Activated T-helper 9 cell treated with anti-CD3 and anti-CD28 coated beads, Interleukin-2, amount 50 U/mL, for 16 hours (primary cell): ENCODE data around the gene IFT20.

Experiments
- DNase-seq: peaks from one replicate; pipeline ENCODE4 v3.0.0-alpha.2; 2020; ENCODE audit warnings: low read depth

The IFT20 gene, protein sequence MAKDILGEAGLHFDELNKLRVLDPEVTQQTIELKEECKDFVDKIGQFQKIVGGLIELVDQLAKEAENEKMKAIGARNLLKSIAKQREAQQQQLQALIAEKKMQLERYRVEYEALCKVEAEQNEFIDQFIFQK

DNA sequence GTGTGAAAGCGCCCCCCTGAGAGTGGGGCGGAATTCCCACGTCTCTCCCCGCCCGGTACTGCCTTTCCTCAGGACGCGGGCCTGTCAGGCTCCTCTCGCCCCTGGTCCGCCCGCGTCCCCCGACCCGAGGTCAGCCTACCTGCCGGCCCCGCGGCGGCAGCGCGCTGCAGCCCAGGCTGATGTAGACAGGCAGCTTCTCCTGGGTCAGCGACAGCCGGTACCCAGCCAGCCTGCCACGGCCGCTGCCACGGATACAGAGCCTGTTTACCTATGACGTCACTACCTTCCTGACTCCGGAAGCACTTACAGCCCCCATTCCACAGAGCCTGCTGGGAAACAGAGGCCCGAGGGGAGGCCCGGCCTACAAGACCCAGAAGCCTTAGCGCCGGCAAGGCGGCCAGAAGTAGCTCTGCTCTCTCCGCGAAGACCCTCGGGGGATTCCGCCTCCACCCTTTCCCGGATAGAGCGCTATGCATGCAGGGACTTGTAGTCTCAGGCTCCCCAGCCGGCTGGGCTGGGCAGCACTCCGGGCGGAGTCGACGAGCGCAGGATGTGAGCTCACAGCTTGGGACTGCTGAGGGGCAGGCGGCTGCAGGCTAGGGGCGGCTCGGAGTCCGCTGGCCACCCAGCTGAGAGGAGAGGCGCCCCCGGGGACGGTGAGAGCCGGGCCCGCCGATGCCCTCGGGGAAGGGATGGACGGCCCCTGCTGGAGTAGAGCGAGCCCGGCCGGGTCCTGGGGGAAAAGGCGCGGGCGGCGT is at the start of gene IFT20, which contains the start of gene TNFAIP1:
Gene IFT20 (minus strand): TSS at position 272 of the 758 bp plus-strand sequence. CDS start 3,487 bp downstream, outside the sequence.
Gene TNFAIP1 (plus strand): TSS at position 561 of the 758 bp plus-strand sequence. CDS start 3,761 bp downstream, outside the sequence.
- DNase-seq, result peak; percentile 97

DNA sequence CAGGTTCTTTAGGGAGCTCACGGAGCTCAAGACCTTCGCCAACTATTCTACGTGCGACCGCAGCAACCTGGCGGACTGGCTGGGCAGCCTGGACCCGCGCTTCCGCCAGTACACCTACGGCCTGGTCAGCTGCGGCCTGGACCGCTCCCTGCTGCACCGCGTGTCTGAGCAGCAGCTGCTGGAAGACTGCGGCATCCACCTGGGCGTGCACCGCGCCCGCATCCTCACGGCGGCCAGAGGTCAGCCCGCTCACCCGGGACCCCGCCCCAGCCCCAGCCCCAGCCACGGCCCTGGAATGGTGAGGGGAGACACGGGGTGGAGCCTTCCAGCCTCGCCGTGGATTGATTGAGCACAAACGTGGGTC is 49.7 kb upstream of the IFT20 start:
- DNase-seq, result no peak

DNA sequence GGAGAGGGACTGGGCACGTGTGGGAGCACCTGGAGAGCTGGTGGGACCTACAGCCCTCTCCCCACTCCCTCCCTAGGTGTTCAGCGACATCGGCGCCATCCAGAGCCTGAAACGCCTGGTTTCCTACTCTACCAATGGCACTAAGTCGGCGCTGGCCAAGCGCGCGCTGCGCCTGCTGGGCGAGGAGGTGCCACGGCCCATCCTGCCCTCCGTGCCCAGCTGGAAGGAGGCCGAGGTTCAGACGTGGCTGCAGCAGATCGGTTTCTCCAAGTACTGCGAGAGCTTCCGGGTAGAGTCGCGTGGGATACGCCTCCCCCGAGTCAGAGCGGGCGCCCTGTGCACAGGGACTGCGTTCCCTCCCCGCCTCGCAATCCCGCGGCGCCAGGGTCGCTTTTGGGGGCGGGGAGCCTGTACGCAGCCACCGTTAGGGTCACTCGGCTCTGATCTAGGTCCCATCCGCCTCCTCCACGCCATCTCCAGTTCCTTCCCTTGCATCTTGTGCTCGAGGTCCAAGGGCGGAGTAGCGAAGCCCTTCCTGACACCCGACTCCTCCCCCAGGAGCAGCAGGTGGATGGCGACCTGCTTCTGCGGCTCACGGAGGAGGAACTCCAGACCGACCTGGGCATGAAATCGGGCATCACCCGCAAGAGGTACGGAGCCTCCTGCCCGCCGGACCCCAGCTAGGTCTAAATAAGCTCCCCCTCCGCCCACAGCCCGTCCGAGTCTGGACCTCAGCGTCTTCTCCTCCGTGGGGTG is 49.2 kb upstream of the IFT20 start:
- peak; percentile 42 for DNase-seq

DNA sequence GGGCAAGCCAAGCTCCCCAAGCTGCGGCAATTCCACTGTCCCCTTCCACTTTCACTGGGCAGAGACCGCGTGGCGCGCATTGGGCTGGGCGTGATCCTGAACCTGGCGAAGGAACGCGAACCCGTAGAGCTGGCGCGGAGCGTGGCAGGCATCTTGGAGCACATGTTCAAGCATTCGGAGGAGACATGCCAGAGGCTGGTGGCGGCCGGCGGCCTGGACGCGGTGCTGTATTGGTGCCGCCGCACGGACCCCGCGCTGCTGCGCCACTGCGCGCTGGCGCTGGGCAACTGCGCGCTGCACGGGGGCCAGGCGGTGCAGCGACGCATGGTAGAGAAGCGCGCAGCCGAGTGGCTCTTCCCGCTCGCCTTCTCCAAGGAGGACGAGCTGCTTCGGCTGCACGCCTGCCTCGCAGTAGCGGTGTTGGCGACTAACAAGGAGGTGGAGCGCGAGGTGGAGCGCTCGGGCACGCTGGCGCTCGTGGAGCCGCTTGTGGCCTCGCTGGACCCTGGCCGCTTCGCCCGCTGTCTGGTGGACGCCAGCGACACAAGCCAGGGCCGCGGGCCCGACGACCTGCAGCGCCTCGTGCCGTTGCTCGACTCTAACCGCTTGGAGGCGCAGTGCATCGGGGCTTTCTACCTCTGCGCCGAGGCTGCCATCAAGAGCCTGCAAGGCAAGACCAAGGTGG is 46.0 kb upstream of the IFT20 start:
- no peak for DNase-seq

DNA sequence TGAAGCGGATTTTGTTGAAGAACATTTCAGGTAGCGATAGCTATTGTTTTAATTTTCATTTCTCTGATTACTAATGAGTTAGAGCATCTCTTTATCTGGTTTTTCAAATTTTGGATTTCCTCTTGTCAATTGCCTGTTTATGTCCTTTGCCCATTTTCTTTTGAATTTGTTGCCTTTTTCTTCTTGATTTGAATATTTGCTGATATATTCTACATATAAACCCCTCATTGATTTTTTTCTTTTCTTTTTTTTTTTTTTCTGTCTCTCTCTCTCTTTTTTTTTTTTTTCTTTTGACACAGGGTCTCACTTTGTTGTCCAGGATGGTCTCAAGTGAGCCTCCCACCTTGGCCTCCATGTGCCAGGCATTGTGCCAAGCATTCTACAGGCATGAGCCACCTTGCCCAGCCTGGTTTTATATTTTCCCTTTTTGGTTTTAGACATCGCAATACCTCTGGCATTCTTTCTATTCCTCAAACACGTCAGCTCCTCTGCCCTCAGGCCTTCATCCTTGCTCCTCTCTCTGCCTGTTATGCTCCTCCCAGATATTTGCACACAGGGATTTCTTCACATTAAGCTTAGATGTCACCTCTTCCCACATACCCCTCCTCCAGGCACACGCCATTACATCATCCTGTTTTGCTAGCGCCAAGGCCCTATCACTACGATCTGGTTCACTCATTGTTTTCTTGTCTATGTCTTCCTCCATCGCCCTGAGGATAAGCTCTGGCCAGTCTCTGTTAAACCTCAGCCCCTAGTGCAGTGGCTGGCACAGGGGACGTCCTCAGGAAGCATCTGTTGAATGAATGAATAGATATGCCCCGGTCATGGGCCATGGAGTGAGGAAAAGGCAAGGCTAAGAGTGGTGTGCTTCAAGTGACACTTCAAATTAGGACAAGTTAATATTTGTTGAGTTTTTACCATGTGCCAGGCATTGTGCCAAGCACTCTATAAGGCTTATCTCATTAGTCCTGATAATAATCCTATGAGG is 44.8 kb upstream of the IFT20 start:
- no peak for DNase-seq

DNA sequence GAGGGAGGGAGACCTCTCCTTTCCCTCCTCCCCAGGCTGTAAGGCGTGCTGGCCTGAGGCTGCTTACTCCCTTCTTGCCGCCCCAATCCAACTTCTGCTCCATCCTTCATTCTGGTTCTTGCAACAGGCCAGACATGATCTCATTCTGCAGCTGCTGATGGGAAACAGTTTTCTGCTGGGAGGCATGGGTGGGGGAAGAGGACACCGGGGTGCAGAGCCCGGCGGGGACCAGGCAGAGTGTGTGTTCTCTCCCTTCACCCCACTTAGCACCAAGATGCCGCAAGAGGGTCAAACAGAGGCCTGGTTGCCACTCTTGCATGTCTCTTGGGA is 37.6 kb upstream of the IFT20 start:
- DNase-seq, result no peak

DNA sequence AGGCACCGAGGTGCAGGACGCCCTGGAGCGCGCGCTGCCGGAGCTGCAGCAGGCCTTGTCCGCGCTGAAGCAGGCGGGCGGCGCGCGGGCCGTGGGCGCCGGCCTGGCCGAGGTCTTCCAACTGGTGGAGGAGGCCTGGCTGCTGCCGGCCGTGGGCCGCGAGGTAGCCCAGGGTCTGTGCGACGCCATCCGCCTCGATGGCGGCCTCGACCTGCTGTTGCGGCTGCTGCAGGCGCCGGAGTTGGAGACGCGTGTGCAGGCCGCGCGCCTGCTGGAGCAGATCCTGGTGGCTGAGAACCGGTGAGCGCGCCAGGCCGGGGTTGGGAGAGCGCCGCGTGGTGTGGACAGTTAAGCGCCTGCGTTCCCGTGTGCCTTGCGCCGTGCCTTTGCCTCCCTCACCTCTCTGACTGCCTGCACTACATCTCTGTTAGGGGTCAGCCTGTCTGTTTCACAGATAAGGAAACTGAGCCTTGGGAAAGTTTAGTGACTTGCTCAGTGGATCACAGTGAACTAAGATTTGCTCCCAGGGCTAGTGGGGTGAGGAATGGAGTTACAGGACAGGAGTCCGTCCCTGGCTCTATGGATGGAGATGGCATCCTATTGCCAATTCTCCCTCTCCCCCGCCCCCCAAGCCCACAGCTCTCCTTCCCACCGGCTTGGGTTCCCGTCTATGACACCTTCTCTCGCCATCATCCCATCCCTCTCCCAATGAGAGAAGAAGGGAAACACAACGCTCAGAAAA is 37.1 kb upstream of the IFT20 start:
- DNase-seq, result no peak

DNA sequence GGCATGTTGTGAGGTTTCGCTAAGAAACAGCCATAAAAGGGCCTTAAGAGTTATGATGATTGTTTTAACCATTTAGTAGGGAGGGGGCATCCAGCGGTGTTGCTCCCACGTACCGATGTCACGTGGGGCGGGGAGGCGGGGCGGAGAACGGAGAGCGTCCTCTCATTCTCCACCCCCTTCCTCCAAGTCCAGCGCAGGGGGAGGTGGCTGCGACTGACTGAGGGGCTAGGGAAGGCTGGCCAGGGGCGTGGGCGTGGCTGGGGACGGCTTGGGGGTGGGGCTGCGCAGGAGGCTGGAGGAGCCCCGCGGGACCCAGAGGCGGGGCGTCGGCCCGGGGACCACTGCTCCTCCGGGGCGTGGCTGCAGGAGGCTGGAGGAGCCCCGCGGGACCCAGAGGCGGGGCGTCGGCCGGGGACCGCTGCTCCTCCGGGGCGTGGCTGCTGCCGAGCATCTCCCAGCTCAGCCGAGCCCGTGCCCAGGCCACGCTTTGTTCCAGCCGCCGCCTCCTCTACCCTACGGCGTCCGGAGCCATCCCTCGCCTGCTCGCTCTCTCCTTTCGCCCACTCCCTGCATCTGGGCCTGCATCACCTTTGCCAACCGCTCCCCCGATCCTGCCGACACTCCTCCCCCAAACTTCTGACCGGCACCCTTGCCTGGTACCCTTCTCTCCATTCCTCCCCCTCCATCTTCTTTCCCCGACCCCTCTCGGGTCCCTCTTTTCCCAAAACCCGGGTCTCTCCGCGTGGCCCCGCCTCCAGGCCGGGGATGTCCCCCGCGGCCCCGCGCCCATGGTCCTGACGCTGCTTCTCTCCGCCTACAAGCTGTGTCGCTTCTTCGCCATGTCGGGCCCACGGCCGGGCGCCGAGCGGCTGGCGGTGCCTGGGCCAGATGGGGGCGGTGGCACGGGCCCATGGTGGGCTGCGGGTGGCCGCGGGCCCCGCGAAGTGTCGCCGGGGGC is 36.3 kb upstream of the IFT20 start, which contains the start of gene SARM1:
Gene SARM1 (plus strand): TSS at position 450 of the 958 bp plus-strand sequence. CDS start 339 bp downstream, at position 789.
- DNase-seq, result peak; percentile 76

DNA sequence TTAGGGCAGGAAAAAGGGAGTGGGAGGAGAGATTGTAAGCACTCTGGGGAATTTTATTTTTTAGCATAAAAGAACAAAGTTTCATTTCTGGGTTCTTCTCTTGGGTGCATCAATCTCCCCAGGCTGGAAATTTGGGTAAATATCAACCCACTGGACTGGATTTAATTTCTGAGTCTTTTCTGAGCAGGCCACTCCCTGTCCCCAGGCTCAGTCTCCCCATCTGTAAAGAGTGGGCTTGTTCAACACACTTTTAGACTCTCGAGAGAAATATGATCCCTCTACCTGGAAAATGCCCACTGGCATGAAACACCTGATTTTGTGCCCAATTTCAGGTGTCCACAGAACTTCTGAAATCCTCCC is 35.5 kb upstream of the IFT20 start:
- no peak for DNase-seq

DNA sequence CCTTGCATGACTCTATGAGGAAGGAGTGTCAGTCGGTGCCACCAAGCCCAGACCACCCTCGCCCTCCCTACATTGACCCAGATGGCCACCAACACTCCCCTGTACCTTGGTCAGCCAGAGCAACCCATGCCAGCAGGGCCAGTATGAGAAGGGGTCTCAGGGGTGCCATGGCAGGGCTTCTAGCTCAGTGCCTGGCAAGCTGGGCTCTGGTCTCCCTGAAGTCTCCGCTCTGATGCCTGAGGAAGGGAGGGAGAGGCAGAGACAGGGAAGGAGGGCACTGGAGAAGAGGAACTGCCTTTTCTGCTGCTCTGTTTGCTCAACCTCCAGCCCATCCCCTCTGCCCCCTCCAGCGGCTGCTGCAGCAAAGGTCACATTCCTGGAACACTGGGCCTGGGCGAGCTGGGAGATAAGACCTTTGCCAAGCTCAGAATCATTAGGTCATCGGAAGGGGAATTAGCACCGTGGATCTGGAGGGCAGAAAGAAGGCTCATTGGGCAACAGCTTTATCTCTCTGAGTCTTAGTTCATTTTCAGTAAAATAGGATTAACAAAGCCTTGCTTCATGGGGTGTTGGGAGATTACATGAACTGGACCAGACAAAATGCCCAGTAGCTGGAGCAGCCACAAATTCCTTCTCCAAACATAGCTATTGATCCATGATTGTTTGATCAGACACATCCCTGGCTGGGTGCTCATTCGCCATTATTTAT is 34.9 kb upstream of the IFT20 start, which contains the start of gene VTN:
Gene VTN (minus strand): TSS at position 273 of the 709 bp plus-strand sequence. CDS start 104 bp downstream, at position 169.
- DNase-seq, result no peak

DNA sequence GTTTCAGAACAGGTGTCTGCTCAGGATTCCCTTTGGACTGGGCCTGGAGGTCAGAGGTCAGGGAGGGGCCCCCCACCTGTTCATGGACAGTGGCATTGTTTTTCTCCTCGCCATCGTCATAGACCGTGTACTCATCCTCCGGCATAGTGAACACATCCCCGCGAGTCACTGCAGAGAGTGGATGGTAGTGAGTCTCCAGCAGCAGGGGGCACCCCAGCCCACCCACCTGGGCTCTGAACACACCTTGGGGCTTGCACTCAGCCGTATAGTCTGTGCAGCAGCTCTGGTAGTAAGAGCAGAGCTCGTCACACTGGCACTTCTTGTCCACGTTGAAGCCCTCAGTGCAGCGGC is 34.4 kb upstream of the IFT20 start:
- DNase-seq, result no peak

DNA sequence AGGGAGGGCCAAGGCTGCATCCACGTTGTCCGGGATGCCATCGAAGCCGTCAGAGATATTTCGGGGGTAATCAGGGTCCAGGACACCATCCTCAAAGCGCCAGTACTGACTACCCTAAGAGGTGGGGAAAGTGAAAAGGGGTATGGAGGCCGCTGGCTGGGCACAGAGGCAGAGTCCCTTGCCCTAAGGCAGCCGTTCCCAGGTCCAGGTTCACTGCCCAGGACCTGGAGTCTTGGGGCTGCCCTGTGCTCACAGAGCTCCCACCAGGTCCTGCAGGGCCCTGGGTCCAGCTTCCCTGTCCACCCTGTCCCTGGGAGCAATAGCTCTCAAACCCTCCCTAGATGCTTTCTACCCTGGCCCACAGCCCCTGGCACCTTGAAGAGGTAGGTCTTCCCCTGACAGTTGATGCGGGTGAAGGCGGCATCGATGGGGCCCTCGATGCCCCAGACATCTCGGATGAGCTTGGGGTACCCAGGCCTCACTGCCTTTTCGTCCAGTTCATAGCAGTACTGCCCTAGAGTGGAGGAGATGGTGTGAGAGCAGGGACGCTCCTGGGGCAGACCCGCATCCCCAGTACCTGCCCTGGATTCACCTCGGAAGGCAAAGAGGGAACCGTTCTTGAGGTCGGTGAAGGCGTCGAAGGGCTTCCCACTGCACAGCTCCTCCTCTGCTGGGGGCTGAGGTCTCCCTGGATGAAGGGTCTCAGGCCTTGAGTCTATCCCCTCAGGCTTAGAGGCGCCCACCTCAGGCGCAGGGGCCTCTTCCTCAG is 33.8 kb upstream of the IFT20 start:
- DNase-seq, result no peak

DNA sequence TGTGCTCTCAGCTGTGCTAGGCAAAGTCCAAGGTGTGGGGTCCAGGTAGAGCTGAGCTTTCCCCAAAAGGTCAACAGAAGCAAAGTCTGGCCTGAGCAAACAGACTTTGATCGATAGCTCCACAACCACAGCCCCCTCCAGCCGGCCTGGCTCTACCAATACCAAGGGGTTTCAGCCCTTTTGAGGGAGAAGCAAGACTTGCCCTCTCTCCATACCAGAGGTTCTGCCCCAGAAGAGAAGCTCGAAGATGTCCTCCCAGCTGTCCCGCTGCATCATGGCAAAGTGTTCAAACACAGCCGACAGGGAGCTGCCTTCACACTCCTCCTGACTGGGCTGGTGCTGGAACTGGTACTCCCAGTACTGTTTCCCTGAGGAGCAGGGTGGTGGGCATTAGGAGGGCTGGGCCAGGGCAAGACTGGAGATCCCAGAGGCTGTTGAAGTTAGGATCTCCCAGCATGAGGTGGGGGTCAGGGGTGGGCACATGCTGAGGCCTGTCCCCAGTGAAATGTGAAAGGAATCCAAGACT is 33.1 kb upstream of the IFT20 start:
- no peak for DNase-seq

DNA sequence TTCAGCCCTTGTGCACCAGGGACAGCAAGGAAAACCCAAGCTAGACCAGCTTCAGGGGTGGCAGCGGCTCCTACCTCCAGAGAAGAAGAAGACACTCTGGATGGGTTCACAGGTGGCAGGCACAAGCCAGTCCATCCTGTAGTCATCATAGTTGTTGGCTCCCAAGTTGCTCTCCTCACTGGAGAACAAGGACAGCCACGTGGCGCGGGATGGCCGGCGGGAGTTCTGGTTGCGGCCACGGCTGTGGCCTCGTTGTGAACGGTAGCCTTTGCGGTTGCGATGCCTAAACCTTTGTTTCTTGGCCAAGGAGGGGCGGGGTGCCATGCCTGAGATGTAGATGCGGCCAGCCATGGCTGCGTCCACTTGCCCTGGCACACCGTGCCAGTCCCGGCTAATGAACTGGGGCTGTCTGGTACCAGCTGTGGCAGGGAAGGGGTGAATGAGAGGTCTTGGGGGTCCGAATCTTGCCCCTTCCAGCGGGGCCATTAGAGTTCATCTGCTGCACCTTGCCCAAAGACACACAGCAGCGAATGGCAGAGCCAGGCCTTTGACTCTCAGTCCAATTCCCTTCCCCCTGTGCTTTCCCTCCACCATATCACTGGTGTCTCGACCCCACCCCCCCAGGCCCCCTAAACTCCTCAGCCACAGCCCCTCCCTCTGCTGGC is 32.5 kb upstream of the IFT20 start:
- DNase-seq, result no peak

DNA sequence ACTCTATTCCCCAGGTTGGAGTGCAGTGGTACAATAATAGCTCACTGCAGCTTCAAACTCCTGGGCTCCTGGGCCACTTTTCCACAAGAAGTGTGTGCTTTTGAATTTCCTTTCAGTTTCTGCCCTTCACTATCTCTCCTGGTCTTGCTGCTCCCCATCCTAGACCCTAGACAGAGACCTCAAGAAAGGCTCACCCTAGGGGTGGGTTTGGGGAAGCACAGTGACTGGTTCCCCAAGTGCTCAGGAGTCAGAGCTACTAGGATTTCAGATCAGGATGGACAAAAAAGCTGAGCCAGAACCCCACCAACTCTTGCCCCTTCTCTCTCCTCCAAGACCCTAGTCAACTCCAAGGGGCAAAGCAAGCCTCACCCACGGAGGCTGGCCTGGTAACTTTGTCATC is 31.3 kb upstream of the IFT20 start:
- DNase-seq, result no peak

DNA sequence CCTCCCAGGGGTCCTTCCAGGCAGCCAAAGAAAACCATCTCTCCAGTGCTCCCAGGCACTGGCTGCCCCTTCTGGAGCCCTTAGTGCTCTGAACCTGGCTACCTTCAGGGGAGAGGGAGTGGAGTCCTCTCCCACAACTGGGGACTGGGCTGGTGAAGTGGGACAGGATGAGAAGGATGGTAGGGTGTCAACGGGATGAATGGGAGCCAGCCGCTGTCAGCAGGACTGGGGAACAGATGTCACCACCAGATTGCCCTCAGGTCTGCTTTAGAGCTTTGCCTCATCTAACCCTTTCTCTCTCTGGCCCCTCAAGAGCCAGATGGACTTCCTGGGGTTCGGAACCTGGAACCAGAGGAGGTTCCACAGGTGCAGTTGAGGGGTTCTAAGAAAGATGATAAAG is 30.2 kb upstream of the IFT20 start:
- no peak for DNase-seq

DNA sequence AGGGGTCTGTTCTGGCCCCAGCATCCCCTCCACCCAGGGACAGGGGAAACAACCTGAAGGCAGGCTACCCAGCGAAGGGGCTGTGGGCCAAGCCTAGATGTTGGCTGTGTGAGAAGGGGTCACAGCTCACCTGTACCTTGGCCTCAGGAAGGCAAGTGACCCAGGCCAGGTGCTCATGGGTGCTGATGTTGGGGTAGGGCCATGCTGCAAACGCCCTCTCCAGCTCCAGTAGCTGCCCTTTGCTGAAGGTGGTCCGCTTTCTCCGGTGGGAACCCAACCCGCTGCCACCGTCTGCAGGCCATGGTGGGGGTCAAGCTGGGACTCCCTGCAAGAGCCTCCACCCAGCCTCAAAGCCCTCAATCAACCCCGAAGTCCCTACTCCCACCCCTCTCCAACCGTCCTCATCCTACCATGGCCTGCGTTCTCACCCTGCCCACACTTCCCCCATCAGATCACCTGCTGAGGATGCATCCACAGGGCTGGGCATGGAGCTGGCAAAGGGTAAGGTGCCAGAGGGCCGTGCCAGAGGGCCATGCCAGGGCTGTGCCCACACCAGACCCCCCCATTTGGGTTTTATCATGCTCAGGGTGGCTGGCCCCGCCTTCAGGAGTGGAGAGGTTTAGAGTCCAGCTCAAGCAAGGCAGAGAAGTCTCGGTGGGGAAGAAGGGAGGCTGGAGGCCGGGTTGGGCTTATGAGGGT is 29.5 kb upstream of the IFT20 start, which contains the start of gene SEBOX:
Gene SEBOX (minus strand): TSS at position 535 of the 699 bp plus-strand sequence. CDS start 48 bp downstream, at position 487.
- no peak for DNase-seq
